ENCODE measurements around the gene PLA2G2D. TPM values are rescaled to one million over a fixed set of nuclear protein-coding genes. Genes with fewer than 3 reads are reported as not detected.
"Not testable (repeated sequence)": the region's sequence is repeated elsewhere in the genome, so short reads cannot be mapped to it uniquely, and the experiment has no call there.

Gene PLA2G2D
- total RNA-seq, 6 donors from 2014 or later, result 0.13 to 0.29 TPM; not detected in 4

- TF ChIP-seq EP300 (IDR thresholded peaks at IDR 0.05), result no peak
- no peak for TF ChIP-seq POLR2AphosphoS5 (IDR thresholded peaks at IDR 0.05)
- no peak for TF ChIP-seq CTCF (IDR thresholded peaks at IDR 0.05)
- TF ChIP-seq POLR2A (IDR thresholded peaks at IDR 0.05), result no peak
- no peaks in the 10 kb centered on the region for H3K9me3 ChIP-seq
- no peak overlapping the region for H3K4me3 ChIP-seq
- peak in 1 of 2 donors; percentile 44 for DNase-seq
- H3K36me3 ChIP-seq, result no peaks in the 10 kb centered on the region
- H3K27ac ChIP-seq, result no peak overlapping the region
- no peaks in the 10 kb centered on the region for H3K4me1 ChIP-seq
- WGBS, 2 donors, result 65 to 71% methylated on average over 4 of the region's 4 CpGs
- no peaks in the 10 kb centered on the region for H3K27me3 ChIP-seq
- ATAC-seq (ENCODE audit: low FRiP score in 2 of 2), result no peak
Measured at GRCh38 chr1:20137055-20137454, 17.7 kb upstream of the PLA2G2D start.

GRCh38 chr1:20136249-20136648, 16.9 kb upstream of the PLA2G2D start:
- Histone ChIP-seq H3K27me3 (no peaks in the 10 kb centered on the region), H3K9me3 (no peaks in the 10 kb centered on the region), H3K27ac (no peak overlapping the region), H3K36me3 (no peaks in the 10 kb centered on the region), H3K4me3 (no peak overlapping the region), H3K4me1 (no peaks in the 10 kb centered on the region)
- DNase-seq (no peak), ATAC-seq (ENCODE audit: low FRiP score in 2 of 2) (no peak)
- WGBS, 2 donors, result 94 to 96% methylated on average over 3 of the region's 3 CpGs
- TF ChIP-seq EP300 (IDR thresholded peaks at IDR 0.05) (no peak), POLR2AphosphoS5 (IDR thresholded peaks at IDR 0.05) (no peak), CTCF (IDR thresholded peaks at IDR 0.05) (no peak), POLR2A (IDR thresholded peaks at IDR 0.05) (no peak)

- TF ChIP-seq CTCF (IDR thresholded peaks at IDR 0.05), result no peak
- TF ChIP-seq EP300 (IDR thresholded peaks at IDR 0.05), result no peak
- TF ChIP-seq POLR2A (IDR thresholded peaks at IDR 0.05), result no peak
- no peak for TF ChIP-seq POLR2AphosphoS5 (IDR thresholded peaks at IDR 0.05)
- Histone ChIP-seq H3K9me3 (no peaks in the 10 kb centered on the region), H3K4me1 (no peaks in the 10 kb centered on the region), H3K27ac (no peak overlapping the region), H3K4me3 (no peak overlapping the region), H3K36me3 (no peaks in the 10 kb centered on the region), H3K27me3 (no peaks in the 10 kb centered on the region)
- 95% methylated on average over 3 of the region's 3 CpGs for WGBS, 2 donors
- no peak for DNase-seq
- no peak for ATAC-seq (ENCODE audit: low FRiP score in 2 of 2)
Measured at GRCh38 chr1:20134995-20135394, 15.7 kb upstream of the PLA2G2D start.

GRCh38 chr1:20130518-20130917, 11.2 kb upstream of the PLA2G2D start:
- ATAC-seq (ENCODE audit: low FRiP score in 2 of 2); H3K4me3 ChIP-seq; H3K27ac ChIP-seq; H3K36me3 ChIP-seq; H3K27me3 ChIP-seq; H3K9me3 ChIP-seq: not testable (repeated sequence)
- DNase-seq, result peak in 1 of 2 donors; percentile 6
- peaks cover 0 to 17% (median 8%) of the 10 kb centered on the region in 4 donors for H3K4me1 ChIP-seq
- WGBS, 2 donors, result 91 to 95% methylated on average over 3 of the region's 3 CpGs

GRCh38 chr1:20126806-20127440, 7.6 kb upstream of the PLA2G2D start:
- Histone ChIP-seq H3K27ac (peak overlapping the region in 1 of 4 donors; percentile 35), H3K4me3 (no peak overlapping the region), H3K27me3 (no peaks in the 10 kb centered on the region), H3K4me1 (peaks cover 0 to 22% (median 17%) of the 10 kb centered on the region in 4 donors), H3K36me3 (no peaks in the 10 kb centered on the region), H3K9me3 (no peaks in the 10 kb centered on the region)
- TF ChIP-seq POLR2AphosphoS5 (IDR thresholded peaks at IDR 0.05), result no peak
- TF ChIP-seq POLR2A (IDR thresholded peaks at IDR 0.05), result no peak
- 90 to 96% methylated on average over 4 to 9 of the region's 10 CpGs for WGBS, 2 donors
- peak in 1 of 2 donors; percentile 49 for ATAC-seq (ENCODE audit: low FRiP score in 2 of 2)
- DNase-seq, result no peak

Measured in upper lobe of left lung (tissue), 6 donors.